ENCODE measurements around the gene ZDHHC9.
A peak's percentile ranks its signal among the peaks of the same experiment; 100 is the strongest.

The ZDHHC9 gene

DNA sequence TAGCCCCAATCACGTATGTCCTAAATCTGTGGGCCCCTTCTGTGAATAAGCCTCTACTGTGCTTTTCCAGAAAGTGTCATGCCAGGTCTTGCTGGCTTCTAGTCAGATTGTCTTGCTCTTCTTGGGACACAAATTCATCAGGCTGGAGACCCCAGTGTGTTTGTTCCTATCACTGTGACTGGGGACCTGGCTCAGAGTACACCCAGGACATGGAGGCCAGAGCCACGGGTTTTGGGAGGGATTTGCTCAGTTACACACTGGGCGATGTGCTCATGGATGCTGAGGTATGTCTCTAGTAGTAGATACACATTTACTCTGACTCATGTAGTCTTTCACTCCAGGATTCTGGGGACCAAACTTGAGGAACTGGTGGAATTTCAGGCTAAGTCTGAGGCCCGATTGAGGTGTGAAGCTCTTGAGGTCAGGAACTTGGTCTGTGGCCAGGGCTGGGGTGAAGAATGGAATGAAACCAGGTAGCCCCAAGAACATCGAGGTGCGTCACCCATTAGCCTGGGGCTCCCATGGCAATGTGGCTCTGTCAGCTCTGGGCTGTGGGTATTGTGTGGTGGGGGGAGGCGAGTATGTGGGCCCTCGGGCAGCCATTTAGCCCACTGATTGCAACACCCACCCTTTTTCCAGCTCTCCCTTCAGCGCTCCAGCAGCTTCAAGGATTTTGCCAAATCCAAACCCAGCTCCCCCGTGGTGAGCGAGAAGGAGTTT, 56.2 kb downstream of the ZDHHC9 start:
- DNase-seq (ENCODE audit: low read depth in 4 of 4, low spot score in 1 of 4), result no peak

- DNase-seq (ENCODE audit: low read depth in 4 of 4, low spot score in 1 of 4), result no peak
Measured at GRCh38 chrX:129786210-129786651, 57.5 kb downstream of the ZDHHC9 start.

GRCh38 chrX:129785160-129785947, 58.3 kb downstream of the ZDHHC9 start:
- no peak for DNase-seq (ENCODE audit: low read depth in 4 of 4, low spot score in 1 of 4)

DNA sequence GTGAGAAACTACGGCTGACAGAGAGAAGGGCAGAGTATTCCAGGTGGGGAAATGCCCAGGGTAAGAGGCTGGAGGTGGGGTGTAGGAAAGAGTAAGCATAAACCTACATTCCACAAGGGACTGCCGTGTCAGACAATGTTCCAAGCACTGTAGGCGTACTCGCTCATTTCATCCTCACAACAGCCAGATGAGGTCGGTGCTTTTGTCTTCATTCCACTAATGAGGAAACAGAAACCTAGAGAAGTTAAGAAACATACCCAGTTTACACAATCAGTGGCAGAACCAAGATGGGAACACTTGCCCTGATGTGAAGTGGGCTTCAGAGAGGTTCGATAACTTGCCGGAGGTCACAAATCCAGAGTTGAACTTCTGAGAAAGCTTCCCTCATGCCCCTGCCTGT, 59.3 kb downstream of the ZDHHC9 start:
- DNase-seq (ENCODE audit: low read depth in 4 of 4, low spot score in 1 of 4), result no peak

GRCh38 chrX:129783291-129783713, 60.4 kb downstream of the ZDHHC9 start:
- no peak for DNase-seq (ENCODE audit: low read depth in 4 of 4, low spot score in 1 of 4)

DNA sequence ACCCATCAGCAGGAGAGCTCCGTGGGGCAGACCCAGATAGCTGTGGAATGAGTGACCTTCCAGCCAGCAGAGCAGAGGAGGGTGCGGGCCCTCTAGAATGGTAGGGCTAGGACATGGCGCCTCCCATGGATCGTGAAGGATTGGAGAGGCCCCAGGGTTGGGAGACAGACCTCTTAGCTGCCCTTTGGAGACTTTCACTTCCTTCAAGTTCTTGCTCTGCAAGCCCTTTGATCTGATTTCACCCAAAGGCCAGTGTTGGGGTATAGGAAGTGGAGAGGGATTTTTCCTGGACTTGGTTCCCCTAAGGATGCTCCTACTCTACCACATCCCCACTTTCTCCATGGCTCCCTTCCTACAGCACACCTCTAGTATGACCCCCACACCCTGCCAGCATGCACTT, 61.0 kb downstream of the ZDHHC9 start:
- no peak for DNase-seq (ENCODE audit: low read depth in 4 of 4, low spot score in 1 of 4)

GRCh38 chrX:129781680-129782495, 61.8 kb downstream of the ZDHHC9 start:
- peak in 1 of 4 experiments; percentile 38 for DNase-seq (ENCODE audit: low read depth in 4 of 4, low spot score in 1 of 4)

DNA sequence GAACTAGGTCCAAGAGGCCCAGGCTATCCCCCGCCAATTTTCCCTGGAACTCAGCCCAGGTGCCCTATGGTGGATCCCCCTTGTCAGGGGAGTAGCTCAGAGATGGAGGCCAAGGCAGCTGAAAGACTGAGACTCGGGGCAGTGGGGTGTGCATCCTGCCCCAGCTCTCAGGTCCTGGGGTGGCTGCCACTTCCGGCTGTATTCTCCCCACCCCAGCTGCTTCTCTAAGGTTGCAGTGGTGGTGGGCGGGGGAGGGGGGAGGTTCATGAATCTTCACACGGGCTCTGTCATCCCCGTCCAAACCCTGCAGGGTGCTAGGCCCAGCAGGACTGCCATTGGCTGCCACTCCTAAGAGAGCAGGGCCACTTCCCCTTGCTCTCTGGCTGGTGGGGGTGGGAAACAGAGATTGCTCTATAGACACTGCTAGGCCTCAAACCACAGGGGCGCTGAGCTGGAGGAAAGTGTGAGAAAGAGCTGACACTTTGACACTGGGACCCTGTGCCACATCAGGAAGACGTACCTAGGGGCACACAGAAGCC, 62.5 kb downstream of the ZDHHC9 start:
- peak in 3 of 4 experiments; percentile 38 to 75 (median 64) for DNase-seq (ENCODE audit: low read depth in 4 of 4, low spot score in 1 of 4)

GRCh38 chrX:129780441-129781105, 63.1 kb downstream of the ZDHHC9 start:
- no peak for DNase-seq (ENCODE audit: low read depth in 4 of 4, low spot score in 1 of 4)

DNA sequence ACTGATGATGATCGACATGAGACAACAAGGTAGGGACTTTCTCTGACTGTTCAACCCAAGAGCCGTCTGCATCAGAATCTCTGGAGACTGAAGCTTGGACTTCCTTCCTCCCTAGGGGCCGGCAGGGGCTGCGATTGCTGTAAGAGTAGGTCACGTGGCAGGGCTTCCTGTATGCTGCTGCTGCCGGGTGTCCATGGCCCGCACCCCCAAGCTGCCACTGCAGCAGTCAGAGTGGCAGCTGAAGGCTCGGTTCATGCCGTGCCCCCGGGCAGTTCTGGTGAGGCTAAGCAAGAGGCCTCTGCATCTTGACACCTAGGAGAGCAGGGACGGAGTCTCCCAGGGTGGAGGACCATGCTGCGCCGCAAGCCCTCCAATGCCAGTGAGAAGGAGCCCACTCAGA, 63.9 kb downstream of the ZDHHC9 start, which contains the start of gene SASH3:
Gene SASH3 (plus strand): TSS at position 203 of the 400 bp plus-strand sequence. CDS start 149 bp downstream, at position 352.
- peak in 1 of 4 experiments; percentile 50 for DNase-seq (ENCODE audit: low read depth in 4 of 4, low spot score in 1 of 4)

- DNase-seq (ENCODE audit: low read depth in 4 of 4, low spot score in 1 of 4), result no peak
Measured at GRCh38 chrX:129779086-129779672, 64.5 kb downstream of the ZDHHC9 start.

GRCh38 chrX:129777218-129778030, 66.3 kb downstream of the ZDHHC9 start:
- peak in 2 of 4 experiments; percentile 43 to 57 for DNase-seq (ENCODE audit: low read depth in 4 of 4, low spot score in 1 of 4)

- no peak for DNase-seq (ENCODE audit: low read depth in 4 of 4, low spot score in 1 of 4)
Measured at GRCh38 chrX:129773649-129774458, 69.8 kb downstream of the ZDHHC9 start.

GRCh38 chrX:129772796-129773431, 70.8 kb downstream of the ZDHHC9 start:
- DNase-seq (ENCODE audit: low read depth in 4 of 4, low spot score in 1 of 4), result no peak

- no peak for DNase-seq (ENCODE audit: low read depth in 4 of 4, low spot score in 1 of 4)
Measured at GRCh38 chrX:129771266-129771995, 72.3 kb downstream of the ZDHHC9 start.

GRCh38 chrX:129769467-129770154, 74.1 kb downstream of the ZDHHC9 start:
- DNase-seq (ENCODE audit: low read depth in 4 of 4, low spot score in 1 of 4), result peak in 1 of 4 experiments; percentile 54
